ENCODE measurements around the gene STARD13. TPM values are rescaled to one million over a fixed set of nuclear protein-coding genes. Genes with fewer than 3 reads are reported as not detected.
"Not testable (repeated sequence)": the region's sequence is repeated elsewhere in the genome, so short reads cannot be mapped to it uniquely, and the experiment has no call there.

The STARD13 gene
- total RNA-seq, 1 experiment from 2014 or later = 4.1 TPM

- RAD21 ChIA-PET (ENCODE audit: low non-redundant PET in 1 of 2, low total read pairs in 2 of 2, uncharacterized antibody in 2 of 2, unreplicated experiment in 2 of 2) = no interaction called here
- CTCF ChIA-PET = no interaction called here
- no peak overlapping the region for H3K4me2 ChIP-seq (ENCODE audit: low read length)
These were observed 121.2 kb downstream of the STARD13 start for GRCh38 chr13:33164331-33164730.

GRCh38 chr13:33162725-33163124, 122.8 kb downstream of the STARD13 start:
- RAD21 ChIA-PET (ENCODE audit: low non-redundant PET in 1 of 2, low total read pairs in 2 of 2, uncharacterized antibody in 2 of 2, unreplicated experiment in 2 of 2) = not testable (repeated sequence)

More at GRCh38 chr13:33164331-33164730, 121.2 kb downstream of the STARD13 start:
- H3K9ac ChIP-seq (ENCODE audit: low read length) = no peak overlapping the region
- H3K79me2 ChIP-seq (ENCODE audit: insufficient read depth, low read length) = no peaks in the 10 kb centered on the region
- H3K9me2 ChIP-seq (ENCODE audit: insufficient read depth) = no peaks in the 10 kb centered on the region
- DNase-seq (ENCODE audit: low read depth, low spot score) (no peak), ATAC-seq (no peak)
- no peak for TF ChIP-seq CEBPB (IDR thresholded peaks at IDR 0.05; ENCODE audit: low read depth)
- TF ChIP-seq ELF1 (IDR thresholded peaks at IDR 0.05; ENCODE audit: borderline replicate concordance, low read depth) = no peak
- no peak for TF ChIP-seq MAX (IDR thresholded peaks at IDR 0.05)
- no peak for TF ChIP-seq EZH2phosphoT487 (IDR thresholded peaks at IDR 0.05; ENCODE audit: borderline replicate concordance)
- TF ChIP-seq CBX3 (IDR thresholded peaks at IDR 0.05; ENCODE audit: low read depth) = no peak
- TF ChIP-seq SRF (IDR thresholded peaks at IDR 0.05; ENCODE audit: low read depth) = no peak
- no peak overlapping the region for H2AFZ ChIP-seq (ENCODE audit: low read depth, low read length, poor library complexity, severe bottlenecking)
- no peaks in the 10 kb centered on the region for H3K9me3 ChIP-seq (ENCODE audit: control insufficient read depth in 1 of 2, insufficient read depth in 1 of 2, low read depth in 1 of 2, low read length in 2 of 2)
- no peaks in the 10 kb centered on the region for H3K27me3 ChIP-seq (ENCODE audit: insufficient read depth, low read length)
- H3K4me3 ChIP-seq (replicated peaks in 1 of 2; ENCODE audit: low read depth in 1 of 2, low read length in 2 of 2) = no peak overlapping the region
- POLR2A ChIA-PET = no interaction called here
- H3K4me1 ChIP-seq (ENCODE audit: control insufficient read depth in 1 of 2, insufficient read depth in 2 of 2, low read length in 2 of 2) = peaks cover 0 to 6% of the 10 kb centered on the region in 2 experiments; a peak in 1 of 4 replicates
- no peak overlapping the region for H3K27ac ChIP-seq (ENCODE audit: low read depth, low read length)
- intact Hi-C loops (cut with micrococcal nuclease) = no loop called here
- BruUV-seq (replicated peaks) = no TSS peak
- no peaks in the 10 kb centered on the region for H3K36me3 ChIP-seq (ENCODE audit: control insufficient read depth in 1 of 2, insufficient read depth in 2 of 2, low read length in 2 of 2)
- no peaks in the 10 kb centered on the region for H4K20me1 ChIP-seq (ENCODE audit: insufficient read depth)

More at GRCh38 chr13:33162725-33163124, 122.8 kb downstream of the STARD13 start:
- H3K27ac ChIP-seq (ENCODE audit: low read depth, low read length); H3K9me2 ChIP-seq (ENCODE audit: insufficient read depth); CTCF ChIA-PET; H3K79me2 ChIP-seq (ENCODE audit: insufficient read depth, low read length); DNase-seq (ENCODE audit: low read depth, low spot score); H3K27me3 ChIP-seq (ENCODE audit: insufficient read depth, low read length); BruUV-seq (replicated peaks); H4K20me1 ChIP-seq (ENCODE audit: insufficient read depth); intact Hi-C loops (cut with micrococcal nuclease); H3K36me3 ChIP-seq (ENCODE audit: control insufficient read depth in 1 of 2, insufficient read depth in 2 of 2, low read length in 2 of 2); ATAC-seq; H3K9ac ChIP-seq (ENCODE audit: low read length); POLR2A ChIA-PET; H3K4me3 ChIP-seq (replicated peaks in 1 of 2; ENCODE audit: low read depth in 1 of 2, low read length in 2 of 2); H2AFZ ChIP-seq (ENCODE audit: low read depth, low read length, poor library complexity, severe bottlenecking); H3K4me2 ChIP-seq (ENCODE audit: low read length); H3K4me1 ChIP-seq (ENCODE audit: control insufficient read depth in 1 of 2, insufficient read depth in 2 of 2, low read length in 2 of 2); H3K9me3 ChIP-seq (ENCODE audit: control insufficient read depth in 1 of 2, insufficient read depth in 1 of 2, low read depth in 1 of 2, low read length in 2 of 2): not testable (repeated sequence)
